EH (cell line): Measurements from ENCODE around the gene F13A1.

ENCODE experiments used
- DNase-seq: peaks from one replicate; pipeline ENCODE4 v3.0.0-alpha.2; 2015; ENCODE audit warnings: low read depth

Gene F13A1

GRCh38 chr6:6243846-6244245 lies 76.6 kb downstream of the F13A1 start:
- DNase-seq: no peak

DNA sequence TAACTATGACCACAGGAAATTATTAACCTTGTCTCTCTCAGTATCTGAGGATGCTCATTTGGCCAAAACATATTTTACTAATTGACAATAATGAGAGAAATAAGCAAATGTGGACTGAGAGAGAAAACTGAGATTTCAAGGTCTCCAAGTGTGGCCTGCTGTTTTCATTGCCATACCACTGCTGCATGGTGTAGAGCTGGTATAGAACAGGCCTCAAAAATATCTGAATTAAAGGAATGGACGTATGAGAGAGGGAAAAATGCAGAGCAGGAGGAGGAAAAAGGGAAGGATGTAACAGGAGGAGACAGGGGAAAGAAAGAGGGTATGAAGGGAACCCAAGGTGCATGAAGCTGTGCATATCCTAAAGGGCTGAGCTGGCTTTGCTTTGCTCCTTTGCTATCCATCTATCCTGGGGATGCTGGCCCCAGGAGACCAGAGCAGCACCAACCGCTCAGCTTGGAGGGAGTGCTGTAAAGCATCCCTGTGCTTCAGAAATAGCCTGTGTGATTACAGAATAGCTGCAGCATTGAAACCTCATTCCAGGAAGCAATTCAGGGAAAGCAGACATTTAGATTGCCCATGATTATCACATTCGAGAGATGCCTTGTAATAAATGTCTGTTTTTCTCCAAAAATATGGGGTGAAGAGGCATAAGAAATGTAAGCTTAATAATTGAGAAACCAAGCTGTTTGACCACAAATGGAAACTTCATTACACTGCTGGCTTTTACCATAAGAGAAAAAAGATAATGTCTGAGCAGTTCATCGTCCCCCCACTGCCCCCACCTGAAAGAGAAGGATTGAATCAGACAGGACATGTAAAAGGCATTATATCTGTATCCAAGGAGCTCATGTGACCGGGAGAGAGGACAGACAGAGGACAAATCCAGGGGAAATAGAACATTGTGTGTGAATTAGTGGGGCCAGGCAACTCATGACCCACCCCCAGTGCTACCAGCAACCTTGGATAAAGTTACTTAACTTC lies 80.6 kb downstream of the F13A1 start:
- no peak for DNase-seq

DNA sequence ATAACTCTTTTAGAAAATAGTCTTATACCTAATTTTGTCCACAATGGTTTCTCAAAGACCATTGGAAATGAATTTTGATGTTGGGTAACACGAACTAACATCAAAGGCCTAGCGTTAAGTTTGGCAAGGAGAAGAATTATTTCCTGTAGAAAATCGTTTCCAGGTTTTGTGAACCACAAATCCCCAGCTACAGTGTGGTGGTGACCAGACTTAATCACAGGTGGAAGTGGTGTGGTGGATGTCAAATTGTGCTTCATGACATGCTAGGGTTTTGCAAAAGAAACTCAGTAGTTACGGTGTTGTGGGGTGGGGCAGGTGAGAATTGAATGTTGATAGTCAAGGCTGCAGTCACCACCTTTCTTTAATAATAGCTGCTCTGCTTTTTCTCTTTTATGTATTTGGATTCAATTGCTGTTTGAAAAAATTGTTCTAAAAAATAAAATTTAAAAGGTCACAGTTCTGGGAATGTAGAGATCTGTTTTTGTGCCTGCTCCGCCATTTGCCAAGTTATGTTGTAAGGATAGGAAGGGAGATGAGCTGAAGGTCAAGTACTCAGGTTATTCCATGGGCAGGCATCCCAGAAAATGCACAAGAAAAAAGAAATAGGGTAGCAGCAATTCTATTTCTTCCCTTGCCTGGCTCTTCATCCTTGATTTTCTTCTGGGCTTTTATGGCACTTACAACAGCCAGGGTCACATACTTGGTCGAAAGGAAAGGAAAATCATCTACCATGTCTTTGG lies 83.6 kb downstream of the F13A1 start:
- DNase-seq: no peak

DNA sequence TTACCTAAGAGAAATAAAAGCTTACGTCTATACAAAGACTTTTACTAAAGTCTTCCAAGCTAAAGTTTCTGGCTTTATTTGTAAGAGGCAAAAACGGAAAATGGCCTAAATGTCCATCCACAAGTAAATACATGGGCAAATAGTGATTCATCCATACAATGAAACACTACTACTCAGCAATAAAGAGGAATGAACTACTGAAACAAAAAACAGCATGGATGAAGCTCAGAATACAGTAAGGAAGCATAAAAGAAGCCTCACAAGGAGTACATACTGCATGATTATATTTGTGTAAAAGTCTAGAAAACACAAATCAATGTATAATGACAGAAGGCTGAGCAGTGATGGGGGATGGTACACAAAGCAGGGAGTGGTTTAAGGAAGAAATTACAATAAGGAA lies 84.7 kb downstream of the F13A1 start:
- DNase-seq: no peak

DNA sequence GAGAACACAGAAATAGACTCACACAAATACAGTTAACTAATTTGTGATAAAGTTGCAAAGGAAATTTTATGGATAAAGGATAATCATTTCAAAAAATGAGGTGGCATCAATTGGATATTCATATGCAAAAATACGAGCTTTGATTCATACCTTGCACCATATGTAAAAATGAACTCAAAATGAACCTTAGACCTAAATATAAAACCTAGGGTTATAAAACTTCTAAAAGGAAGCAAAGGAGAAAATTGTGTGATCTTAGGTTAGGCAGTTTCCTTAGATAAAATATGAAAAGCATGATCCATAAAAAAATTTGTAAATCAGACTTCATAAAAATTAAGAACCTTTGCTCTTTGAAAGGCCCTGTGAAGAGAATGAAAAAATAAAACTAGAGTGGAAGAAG lies 85.5 kb downstream of the F13A1 start:
- DNase-seq: no peak

GRCh38 chr6:6230286-6230685 lies 90.2 kb downstream of the F13A1 start:
- DNase-seq: no peak

- DNase-seq: no peak
Measured at GRCh38 chr6:6227896-6228295, 92.6 kb downstream of the F13A1 start.

GRCh38 chr6:6225885-6226529 lies 94.5 kb downstream of the F13A1 start:
- no peak for DNase-seq

GRCh38 chr6:6224933-6225486 lies 95.5 kb downstream of the F13A1 start:
- DNase-seq: no peak

GRCh38 chr6:6221787-6222535 lies 98.5 kb downstream of the F13A1 start:
- DNase-seq: no peak

DNA sequence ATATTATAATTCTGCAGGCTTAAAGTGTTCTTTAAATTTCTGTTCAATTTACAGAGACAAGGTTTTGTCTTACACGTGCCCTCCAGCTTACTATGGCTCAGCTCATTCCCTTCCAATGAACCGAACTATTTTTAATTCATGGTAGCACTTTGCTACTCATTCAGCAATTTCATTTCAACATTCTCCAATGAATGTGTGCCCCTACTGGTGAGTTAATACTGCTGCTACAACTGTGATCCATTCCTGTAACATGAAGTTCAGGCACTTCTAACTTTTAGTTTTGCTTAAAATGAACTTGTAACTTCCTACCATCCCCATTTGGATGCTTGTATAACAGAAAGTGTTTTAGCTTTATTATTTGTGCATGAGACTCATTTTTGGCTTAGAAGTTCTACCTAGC lies 99.7 kb downstream of the F13A1 start:
- DNase-seq: no peak

- no peak for DNase-seq
Measured at GRCh38 chr6:6219716-6220115, 100.7 kb downstream of the F13A1 start.

GRCh38 chr6:6218759-6219085 lies 101.7 kb downstream of the F13A1 start:
- no peak for DNase-seq

DNA sequence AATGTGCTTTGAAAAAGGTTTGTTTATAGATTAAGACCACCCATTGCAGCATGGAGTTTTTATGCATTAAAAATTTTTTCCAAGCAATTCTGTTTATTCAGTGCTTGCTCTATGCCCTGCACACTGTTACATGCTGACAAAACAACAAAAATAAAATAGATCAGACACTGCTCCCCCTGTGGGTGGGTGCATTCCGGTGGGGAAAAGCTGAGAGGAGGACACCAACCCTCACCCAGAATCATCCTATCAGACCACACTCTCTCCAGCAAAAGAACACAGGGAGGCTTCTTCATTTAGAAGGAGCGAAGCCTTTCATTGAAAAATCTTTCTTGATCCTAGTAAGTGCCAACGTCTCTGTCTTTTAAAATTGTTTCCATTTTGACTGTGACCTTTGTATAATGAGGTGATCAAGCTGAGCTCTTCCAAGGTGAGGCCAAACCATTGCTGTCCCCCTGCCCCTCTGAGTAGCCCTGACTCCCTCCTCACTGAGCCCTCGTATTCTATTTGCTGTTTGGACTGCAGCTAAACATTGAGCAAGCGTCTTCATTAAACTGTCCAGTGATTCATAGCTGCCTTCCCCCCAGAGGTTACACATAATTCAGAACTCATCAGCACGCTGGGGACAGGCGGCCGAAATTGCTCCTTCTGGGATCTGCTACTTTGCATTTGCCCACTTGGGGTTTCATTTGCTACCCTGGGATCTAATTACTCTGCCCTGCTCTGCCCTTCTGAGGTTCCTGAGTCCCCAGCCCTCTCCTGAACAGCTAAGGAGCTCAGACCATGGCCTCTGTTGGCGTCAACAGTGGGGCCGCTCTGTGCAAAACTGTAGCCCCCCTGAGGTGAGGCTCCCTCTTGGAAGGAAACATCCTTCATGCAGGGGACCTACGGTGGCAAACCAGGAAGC lies 102.4 kb downstream of the F13A1 start:
- DNase-seq: no peak

- DNase-seq: no peak
Measured at GRCh38 chr6:6210994-6211393, 109.5 kb downstream of the F13A1 start.

DNA sequence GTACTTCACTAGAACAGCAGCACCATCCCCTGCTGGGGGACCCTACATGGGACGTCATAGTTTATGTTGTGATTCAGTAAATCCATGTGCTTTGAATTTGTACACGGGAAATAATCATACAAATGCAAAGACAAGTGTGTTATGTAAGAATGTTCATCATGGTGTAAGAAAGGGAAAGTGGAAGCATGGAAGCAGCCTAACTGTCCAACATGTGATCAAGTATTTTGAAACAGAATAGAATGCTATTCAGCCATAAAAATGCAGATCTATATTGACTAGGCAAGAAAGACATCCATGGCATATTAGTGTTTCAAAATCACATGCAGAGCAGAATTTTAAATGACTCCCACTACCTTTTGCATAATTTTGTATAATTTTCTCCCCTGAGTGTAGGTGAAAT lies 117.6 kb downstream of the F13A1 start:
- DNase-seq: no peak

GRCh38 chr6:6201200-6201599 lies 119.3 kb downstream of the F13A1 start:
- DNase-seq: no peak

GRCh38 chr6:6199678-6200077 lies 120.8 kb downstream of the F13A1 start:
- DNase-seq: no peak

DNA sequence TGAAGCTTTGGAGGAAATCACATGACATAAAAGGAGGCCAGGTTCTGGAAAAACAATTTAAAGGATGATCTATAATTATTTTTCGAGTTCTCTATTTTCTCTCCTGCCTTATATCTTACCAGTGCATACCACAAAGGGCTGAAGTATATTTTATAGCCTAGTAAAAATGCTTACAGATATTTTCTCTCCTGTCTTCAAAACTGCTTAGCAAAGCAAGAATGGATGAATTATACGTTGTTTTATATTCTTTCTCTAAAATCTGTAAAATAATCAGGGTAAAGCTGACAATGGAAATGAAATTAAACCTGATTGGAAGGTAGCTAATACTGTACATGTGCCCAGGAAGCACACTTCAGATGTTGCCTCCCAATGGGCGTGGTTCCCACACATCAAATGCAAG lies 123.7 kb downstream of the F13A1 start:
- no peak for DNase-seq

DNA sequence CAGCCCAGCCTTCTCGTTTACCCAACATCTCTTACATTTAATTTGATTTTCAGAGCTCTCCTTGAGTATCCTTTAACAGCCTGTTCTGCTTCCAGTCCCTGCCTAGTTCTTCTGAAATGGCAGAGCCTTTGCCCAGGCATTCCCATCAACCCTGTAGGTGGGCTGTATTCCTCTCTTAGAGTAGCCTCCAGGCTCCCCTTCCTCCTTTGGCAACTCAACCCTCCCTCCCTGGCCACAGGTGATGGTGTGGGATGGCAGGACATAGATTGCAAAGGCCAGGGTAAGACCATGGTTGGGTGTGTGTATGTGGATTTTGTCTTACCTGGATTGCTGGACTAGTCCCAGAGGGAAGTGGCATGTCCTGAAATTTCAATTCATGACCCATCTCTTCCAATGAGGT lies 125.4 kb downstream of the F13A1 start:
- DNase-seq: no peak

- no peak for DNase-seq
Measured at GRCh38 chr6:6193221-6193745, 127.2 kb downstream of the F13A1 start.
